Stimulated activated CD8-positive, alpha-beta memory T cell treated with anti-CD3 and anti-CD28 coated beads, Interleukin-15, amount 100 ng/mL, for 48 hours (primary cell): Measurements from ENCODE around the gene GALNT16.
"Not testable (repeated sequence)": the region's sequence is repeated elsewhere in the genome, so short reads cannot be mapped to it uniquely, and the experiment has no call there.

Experiments used
- DNase-seq, 2 donors: peaks; one replicate each; pipeline ENCODE4 v3.0.0-alpha.2; 2020; ENCODE audit warnings: low read depth in 2 of 2

Gene GALNT16

DNA sequence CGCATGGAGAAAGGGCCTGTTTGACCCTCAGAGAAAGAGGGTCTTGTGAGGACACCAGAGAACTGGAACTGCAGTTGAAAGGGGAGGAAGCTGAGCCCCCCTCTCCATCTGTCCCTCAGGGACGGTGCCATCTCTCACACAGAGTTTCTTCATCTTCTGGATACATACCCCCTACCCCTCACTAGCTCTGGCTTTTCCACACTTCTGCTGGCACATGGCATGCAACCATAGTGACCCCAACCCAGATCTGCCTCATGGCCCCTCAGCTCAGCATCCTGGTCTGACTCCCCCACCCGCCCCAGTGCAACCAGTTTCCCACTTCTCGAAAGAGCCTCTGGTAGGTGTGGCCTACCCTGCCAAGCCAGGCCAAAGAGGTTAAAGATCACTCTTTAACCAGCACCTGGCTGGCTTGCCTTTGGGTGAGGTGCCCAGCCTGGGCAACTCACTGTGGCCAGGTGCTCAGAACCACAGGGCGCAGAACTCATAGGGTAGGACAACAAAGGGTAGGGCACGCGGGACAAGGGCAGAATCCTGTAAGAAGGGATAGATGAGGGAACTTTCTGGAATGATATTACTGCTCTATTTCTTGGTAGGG is 25.8 kb downstream of the GALNT16 start:
- no peak for DNase-seq

DNA sequence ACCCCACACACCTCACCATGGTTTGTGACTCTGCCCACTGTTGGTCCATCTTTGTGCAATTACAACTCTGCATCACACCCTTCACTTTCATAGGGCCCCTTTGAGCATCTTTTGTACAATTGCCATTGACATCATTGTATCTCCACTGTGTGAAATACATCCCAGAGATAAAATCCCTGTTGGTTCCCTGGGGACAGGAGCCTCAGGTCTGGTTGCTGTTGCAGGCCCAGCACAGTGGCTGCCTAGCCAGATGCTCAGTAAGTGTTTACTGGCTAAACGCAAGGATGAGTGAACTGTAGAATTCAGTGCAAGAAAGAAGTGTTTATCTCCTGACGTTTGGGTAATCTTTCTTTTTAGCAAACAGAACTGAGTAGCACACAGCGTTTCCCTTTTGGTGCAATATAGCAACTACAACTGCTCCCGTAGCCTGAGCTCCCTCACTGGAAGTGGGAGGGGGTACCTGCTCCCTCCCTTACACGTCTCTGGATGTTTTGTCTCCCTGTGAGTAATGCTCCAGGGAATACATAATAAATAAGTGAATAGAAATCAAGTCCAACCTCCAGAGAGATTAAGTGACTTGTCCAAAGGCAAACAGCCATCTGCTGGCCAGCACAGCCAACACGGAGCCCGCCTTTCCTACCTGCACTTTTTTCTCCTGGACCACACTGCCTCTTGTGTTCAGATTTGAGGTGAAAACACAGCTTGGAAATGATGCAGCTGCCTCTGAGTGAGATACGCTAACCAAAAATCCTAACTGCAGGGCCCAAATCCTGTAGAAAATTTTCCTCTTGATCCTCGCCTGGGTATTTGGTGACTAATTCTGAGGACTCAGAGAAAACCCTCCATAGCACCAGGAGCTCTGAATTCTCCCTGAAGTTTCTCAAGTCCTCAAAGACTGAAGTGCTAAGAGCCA is 27.4 kb downstream of the GALNT16 start:
- no peak for DNase-seq

DNA sequence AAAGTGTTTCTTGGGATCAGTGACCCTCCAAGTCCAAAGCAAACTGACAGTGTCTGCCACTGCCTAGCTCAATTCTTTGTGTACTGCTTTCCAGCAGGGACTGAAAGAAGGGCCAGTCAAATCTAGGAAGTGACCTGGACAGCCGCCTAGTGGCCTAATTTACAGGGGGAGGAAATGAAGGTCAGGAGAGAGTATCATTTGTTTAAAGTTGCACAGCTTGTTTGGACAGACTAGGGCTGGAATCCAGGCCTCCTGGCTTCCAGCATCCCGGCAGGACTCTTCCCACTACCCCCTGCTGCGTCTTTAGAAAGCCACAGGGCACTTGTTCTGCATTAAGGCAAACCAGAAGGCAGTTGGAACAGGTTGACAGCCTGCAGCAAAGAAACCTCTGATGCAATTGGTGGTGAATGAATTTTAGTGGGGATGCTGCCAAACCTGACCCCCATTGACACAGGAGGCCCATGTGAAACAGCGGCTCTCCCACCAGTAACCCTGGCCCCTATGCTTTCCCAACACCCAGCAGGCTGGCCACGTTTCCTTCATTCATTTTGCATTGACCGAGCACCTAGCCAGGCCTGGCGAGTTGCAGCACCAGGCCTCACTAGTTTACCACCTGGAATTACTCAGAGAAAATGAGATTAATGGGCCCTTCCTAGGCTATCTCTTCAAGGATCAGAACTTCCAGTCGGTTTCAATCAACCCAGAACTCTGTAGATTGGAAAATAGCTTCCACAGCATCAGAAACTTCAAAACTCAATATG is 28.2 kb downstream of the GALNT16 start:
- no peak for DNase-seq

DNA sequence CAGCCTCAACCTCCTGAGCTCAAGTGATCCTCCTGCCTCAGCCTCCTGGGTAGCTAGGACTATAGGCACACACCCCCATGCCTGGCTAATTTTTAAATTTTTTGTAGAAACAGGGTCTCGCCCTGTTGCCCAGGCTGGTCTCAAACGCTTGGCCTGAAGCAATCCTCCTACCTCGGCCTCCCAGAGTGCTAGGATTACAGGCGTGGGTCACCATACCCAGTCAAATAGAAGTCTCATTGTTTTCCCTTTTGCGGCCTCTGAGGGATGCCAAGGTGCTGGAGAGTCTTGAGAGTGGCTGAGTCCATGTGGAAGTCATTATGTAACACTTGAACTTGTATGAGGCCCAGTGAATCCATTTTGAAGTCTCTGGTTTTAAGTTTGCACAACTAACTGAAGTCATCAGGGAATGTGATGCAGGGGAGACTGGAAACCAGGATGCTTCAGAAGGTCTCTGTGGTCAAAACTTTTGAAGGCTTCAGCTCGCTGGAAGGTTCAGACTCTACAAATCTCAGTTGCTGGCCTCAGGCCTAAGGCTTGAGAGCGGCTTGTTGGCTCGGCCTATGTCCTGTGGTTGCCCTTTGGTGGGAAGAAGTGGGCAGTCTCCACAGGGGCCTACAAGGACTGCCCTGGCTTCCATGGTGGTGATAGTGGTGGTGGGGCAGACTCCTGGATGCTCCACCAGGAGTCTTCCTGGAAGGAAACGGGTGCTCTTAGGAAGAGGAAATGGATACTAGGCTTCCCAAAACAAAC is 29.2 kb downstream of the GALNT16 start:
- DNase-seq = no peak

DNA sequence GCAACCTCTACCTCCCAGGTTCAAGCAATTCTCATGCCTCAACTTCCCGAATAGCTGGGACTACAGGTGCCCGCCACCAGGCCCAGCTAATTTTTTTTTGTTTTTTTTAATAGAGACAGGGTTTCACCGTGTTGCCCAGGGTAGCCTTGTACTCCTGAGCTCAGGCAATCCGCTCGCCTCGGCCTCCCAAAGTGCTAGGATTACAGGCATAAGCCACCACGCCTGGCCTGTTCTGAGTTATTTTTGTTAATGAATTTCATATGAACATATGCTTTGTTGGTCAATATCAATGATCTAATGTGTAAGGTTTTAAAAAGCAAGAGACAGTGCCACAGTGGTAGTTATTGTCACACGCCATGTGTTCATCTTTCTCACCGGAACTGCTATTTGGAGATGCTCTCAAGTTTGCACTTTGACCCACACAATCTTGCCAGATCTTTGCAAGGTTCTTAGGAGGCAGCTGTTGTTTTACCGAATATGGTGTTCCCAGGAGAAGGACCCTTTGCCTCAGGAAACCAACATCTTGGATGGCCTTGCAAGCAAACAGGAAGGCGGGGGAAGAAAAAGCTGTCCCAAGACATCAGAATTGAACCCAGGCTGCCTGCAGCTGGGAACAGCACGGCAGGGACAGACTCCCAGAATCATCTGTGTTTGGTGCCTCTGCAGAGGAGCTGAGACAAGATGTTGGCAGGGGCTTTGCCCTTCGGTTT is 30.0 kb downstream of the GALNT16 start:
- DNase-seq = no peak

DNA sequence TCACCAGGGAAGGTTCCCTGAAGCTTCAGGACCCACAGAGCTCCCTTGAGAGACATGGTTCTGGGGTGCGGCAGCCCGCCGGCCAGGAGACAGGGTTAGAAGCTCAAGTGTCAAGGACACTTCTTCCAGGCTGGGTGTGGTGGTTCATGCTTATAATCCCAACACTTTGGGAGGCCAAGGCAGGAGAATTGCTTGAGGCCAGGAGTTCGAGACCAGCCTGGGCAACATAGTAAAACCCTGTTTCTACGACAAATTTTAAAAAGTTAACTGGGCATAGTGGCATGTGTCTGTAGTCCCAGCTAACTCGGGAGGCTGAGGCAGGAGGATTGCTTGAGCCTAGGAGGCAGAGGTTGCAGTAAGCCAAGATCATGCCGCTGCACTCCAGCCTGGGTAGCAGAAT is 30.9 kb downstream of the GALNT16 start:
- DNase-seq = not testable (repeated sequence)

DNA sequence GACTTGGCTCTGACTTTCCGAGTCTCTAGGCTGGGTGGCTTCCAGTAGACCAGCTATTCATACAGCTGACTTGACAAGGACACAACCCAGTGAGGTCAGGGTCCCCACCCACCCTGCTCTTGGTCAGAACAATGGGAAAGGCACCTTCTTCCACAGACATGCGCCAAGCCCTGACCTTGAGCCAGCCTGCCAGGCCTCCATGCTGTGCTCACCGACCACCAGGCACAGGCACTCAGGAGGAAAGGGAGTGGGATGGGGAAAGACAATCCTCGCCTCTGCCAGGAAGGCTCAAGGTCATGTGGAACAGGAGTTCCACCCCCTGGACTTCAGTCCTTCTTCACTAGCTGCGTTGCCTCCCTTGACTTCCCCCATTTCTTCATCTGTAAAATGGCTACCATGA is 31.4 kb downstream of the GALNT16 start:
- DNase-seq = no peak

DNA sequence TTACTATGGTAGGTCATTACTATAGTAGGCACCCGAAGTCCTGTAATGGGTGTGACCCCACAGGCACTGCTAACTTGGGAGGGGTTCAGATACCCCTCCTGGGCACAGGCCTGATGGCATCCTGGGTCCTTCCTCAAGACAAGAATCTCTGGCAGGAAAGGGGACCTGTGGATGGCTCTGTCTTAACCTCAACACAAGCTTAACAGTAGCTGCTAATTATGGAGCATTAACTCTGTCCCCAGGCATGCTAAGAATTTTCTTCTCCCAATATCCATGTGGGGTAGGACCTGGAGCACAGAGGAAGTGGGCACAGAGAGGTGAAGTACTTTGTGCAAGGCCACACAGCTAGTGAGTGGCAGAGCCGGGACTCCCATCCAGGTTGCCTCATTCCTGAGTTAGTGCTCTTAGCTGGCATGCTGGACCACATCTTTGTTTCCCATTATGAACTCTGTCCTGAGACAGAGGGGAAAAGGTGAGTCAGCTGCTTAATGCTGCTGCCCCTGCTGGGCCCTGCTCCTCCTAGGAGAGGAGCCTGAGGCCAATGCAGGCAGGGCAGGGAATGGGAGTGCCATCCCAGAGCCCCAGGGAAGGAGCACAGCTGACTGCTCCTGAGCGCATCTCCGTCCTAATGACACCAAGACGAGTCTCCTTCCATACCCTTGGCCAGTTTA is 32.1 kb downstream of the GALNT16 start:
- no peak for DNase-seq

DNA sequence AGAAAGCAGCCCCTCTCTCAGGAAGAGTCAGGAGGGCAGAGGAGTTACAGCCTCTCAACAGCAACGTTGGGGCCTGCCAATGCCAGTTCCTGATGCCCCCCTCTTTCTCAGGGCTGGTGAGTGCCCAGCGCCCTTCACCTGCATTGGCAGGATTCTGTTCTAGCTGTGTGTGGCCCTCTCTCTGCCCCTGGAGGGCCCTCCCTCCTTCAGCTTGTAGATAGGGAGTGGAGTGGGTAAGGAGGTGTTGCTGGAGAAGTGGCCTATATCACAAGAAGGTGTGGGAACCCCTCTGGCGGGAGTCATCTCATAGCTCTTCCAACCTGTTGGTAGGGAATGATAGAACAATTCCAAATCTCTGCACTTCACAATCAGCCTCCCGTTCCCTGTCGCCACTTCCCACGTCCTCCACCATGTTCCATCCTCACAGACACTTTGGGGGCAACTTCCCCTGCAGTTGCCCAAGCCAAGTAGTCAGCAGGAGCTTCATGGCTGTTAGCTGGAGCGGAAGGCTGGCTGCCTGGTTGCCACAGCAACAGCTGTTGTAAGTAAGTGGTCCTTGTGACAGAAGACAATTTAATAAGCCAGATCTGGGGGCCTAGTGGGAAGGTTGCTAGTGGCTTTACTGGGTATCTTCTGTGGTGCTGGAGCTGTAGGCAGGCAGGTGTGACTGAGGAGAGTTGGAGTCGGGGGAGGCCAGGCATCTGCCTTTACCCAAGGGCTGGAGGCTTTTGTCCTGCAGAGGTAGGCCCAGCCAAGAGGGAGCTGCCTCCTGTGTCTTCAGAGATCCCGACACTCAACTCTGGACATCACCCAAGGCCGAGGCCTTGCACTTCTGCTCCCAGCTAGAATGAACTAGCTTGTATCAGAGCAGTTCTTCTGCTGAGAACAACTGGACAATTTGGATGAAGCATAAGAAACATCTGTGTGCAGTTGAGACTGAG is 38.4 kb downstream of the GALNT16 start:
- no peak for DNase-seq

DNA sequence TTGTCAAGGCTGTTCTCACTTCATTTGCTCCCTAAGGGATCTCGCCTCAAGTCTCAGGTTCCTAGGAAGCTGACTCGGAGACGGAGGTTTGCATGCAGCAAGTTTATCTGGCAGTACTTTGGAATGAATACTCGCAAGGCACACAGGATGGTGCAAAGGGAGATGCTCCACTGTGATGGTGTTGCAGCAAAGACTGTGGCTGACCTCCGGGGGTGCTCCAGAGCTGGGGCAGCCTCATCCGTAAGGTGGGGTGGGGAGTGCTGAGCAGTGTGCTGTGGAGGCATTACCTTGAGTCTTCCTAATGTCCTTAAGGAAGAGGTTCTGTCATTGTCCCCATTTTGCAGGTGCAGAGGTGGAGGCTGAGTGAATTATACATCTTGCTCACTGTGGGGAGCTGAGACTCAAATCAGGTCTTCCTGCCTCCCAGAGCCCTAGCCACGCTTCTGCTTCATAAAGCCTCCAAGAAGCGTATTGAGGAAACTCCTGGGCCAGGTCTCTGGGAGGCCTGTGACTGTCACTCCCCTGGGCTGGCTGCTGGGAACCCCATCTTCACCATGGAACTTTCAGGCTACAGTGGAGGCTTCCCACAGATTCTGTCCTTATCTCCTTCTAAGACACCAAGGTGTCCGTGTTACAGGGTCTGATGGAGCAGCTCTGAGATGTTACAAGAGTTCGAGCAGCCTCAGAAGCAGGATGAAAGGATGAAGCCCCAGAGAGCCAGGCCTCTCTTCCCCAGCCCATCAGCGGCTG is 39.5 kb downstream of the GALNT16 start:
- DNase-seq = no peak

DNA sequence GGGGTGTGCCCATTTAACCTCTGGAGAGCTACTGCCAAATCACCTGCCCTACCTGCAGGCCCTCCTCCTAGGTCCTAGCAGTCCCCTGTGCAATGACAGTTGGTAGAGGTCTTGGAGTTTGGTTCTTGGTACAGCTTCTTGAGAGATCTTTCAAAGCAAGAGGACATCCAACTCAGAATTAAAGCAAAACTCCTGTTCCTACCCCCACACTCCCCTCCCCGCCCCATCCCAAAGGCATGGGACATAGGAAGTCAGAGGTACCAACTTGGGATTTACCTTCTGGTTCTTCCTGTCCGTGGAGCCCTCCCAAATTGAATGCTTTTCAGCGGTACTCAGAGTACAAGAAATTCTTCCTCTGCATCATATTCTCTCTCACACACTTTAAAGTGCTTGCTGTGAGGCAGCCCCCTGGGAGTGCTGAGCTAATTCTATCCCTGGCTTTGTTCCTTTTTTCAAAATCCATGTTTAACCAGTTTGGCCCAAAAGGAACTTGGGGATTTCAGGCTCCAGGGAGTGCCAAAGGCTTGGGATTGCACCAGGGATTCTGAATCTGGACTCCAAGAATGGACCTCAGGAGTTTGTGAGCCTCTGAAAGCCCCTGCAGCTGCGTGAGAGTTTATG is 40.8 kb downstream of the GALNT16 start:
- no peak for DNase-seq

DNA sequence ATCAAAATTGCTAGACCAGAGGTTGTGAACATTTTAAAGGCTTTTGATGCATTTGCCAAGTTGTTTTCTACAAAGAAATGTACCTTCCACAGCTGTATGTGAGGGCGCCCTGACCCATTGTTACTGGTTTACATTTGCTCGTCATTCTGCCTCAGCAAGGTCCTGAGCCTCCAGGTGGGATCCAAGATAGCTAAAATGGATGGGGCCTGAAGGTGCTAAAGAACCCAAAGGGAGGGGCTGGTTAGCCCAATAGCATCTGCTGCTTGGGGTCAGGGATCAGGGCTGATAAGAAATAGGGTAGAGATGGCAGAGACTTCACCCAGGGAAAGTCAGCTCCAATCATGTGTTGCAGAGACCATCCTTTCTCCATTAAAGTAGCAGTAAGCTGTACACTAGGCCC is 43.1 kb downstream of the GALNT16 start:
- DNase-seq = no peak

DNA sequence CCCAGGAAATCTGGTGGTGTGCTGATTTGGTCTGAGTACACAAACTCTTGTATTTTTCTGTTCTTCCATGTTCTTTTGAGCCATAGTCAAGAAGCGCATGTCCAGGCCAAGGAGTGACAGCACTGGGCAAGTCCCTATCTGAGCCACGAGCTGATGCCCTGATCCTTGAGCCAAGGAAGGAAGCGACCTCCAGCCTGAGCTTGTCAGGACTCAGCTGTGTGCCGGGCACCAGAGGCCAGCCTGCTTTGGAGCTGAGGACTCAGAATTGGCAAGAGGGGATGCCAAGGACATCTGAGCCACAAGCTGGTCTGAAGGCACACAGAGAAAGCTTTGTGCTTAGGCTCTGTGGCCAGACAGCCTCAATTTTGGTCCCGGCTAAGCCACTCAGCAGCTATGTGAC is 52.6 kb downstream of the GALNT16 start:
- DNase-seq = no peak

DNA sequence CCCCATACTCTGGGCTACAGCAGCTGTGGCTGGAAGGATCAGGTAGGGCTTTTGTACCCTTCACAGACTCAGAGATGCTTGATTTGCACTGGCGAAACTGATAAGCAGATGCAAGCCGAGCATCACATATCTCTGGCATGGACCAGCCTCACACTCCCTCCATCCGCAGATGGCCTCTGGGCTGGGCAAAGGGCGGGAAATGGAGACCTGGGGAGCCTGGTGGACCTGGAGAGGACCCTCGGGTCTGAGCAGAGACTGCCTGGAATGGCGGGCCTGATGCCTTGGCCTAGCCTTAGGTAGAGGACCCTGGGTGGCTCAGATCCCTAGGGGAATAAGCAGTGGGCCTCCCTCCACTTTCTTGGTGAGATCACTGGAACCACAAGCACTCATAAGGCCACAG is 53.2 kb downstream of the GALNT16 start:
- DNase-seq = no peak

DNA sequence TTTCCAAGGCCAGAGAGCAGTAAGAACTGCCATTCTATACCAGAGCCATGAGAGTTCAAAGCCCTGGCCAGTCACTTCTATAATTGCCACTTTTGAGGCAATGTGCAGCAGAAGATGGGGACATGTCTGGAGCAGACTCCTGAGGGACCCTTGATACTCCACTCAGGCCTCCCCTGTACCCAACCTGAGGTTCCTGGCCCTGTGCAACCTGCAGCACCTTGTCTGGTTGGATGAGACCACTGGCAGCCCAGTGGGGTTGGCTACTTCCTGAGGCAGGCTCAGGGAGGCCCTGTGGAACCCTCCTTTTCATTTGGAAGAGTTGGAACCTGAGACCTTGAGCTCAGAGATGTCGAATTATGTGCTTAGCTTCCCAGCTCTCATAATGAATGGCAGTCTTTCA is 54.4 kb downstream of the GALNT16 start:
- no peak for DNase-seq

DNA sequence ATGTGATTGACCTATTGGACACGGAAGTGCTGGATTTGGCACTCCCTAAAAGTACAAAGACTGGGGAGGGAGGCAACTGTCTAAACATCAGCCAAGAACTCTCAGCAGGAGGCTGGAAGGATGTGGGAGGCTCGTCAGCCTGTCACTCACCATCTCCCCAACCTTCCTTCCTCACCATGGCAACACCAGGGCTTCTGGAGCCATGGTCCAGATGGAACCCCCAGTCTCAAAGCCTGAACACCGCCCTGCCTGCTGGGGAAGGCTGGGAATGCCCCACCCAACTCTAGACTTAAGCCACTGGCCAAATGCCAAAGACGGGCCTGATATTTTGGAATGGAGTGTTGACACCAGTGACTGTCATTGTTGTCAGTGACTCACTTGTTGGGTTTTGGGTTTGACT is 55.3 kb downstream of the GALNT16 start:
- no peak for DNase-seq

DNA sequence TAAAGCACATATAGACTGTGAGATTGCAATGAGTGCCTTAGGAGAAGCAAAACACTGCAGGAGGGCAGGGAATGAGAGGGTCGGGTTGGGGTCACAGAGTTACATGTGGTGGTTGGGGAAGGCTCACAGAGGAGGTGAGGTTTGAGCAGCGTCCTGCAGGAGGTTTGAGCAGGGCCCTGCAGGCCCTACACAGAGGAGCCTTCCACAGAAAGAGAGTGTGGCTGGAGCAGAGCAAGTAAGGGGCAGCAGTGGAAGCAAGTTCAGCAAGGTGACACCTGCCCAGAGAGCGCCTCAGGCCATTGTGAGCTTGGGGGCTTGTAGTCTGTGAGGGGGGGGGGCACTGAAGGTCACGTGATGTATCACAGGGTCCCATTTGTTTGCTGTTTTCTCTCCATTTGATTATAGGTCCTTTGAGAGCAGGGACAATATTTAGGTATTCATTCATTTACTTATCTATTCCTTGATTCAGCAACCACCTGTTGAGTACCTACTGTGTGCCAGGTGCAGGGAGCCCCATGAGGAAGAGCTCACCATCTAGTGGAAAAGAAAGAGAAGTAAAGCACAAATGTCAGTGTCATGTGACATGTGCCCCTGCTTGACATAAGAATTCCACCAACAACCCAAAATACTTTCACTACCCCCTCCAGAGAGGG is 56.6 kb downstream of the GALNT16 start:
- DNase-seq = no peak
